Endothelial cell of umbilical vein (primary cell): ENCODE results near the gene SOD3.

Experiments used
- CTCF ChIP-seq, 2 donors: IDR thresholded peaks; 1 replicate in 1 of 2; 2 replicates in 1 of 2; pipeline ENCODE4 v1.5.1; 2011; ENCODE audit warnings: low read length in 2 of 2, mild to moderate bottlenecking in 2 of 2, moderate library complexity in 2 of 2, control low read depth in 1 of 2, inconsistent platforms in 1 of 2, low read depth in 1 of 2; ENCODE audit not compliant: insufficient read depth in 1 of 2; ENCODE audit errors: extremely low read depth in 1 of 2
- EZH2 ChIP-seq: IDR thresholded peaks from 2 replicates; pipeline ENCODE4 v1.6.1; 2012; ENCODE audit warnings: borderline replicate concordance, low read depth, mild to moderate bottlenecking, moderate library complexity, low read length, inconsistent platforms; ENCODE audit not compliant: severe bottlenecking
- FOS ChIP-seq: IDR thresholded peaks from 2 replicates; pipeline ENCODE4 v1.6.1; 2011; ENCODE audit warnings: mild to moderate bottlenecking, low read length, moderate library complexity, borderline replicate concordance; ENCODE audit not compliant: insufficient read depth
- GATA2 ChIP-seq: IDR thresholded peaks from 2 replicates; pipeline ENCODE4 v1.7.0; 2011; ENCODE audit warnings: low read depth, mild to moderate bottlenecking, moderate library complexity, mixed read lengths, low read length; ENCODE audit not compliant: insufficient read length, insufficient read depth
- JUN ChIP-seq: IDR thresholded peaks from 2 replicates; pipeline ENCODE4 v1.6.1; 2011; ENCODE audit warnings: borderline replicate concordance, low read depth; ENCODE audit not compliant: insufficient read length, insufficient read depth
- MYC ChIP-seq: IDR thresholded peaks from one replicate; pipeline ENCODE4 v1.6.1; 2011; ENCODE audit warnings: mild to moderate bottlenecking, low read depth, low read length
- POLR2A ChIP-seq: IDR thresholded peaks from 2 replicates; pipeline ENCODE4 v1.6.1; 2012; ENCODE audit warnings: low read depth, mild to moderate bottlenecking, control low read depth, low read length
- POLR2AphosphoS5 ChIP-seq: IDR thresholded peaks from 2 replicates; pipeline ENCODE4 v1.6.1; 2012; ENCODE audit warnings: low read depth, mild to moderate bottlenecking, control low read depth, low read length, moderate library complexity; ENCODE audit not compliant: insufficient read depth

DNA sequence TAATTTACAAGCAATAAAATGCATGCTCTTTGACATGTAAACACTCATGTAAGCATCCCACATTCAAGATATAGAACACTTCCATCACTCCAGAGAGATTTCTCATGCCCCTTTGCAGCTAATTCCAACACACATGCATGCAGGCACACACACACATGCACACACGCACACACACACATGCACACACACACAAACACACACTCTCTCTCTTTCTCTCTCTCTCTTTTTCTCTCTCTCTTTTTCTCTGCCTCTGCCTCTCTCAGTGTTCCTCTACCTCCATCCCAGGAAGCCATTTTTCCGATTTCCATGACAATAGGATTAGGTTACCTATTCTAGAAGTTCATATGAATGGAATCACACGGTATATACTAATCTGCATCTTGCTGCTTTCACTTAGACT is 11.9 kb upstream of the SOD3 start:
- TF ChIP-seq POLR2A: no peak
- no peak for TF ChIP-seq CTCF (IDR thresholded peaks at IDR 0.05; ENCODE audit: extremely low read depth in 1 of 2, insufficient read depth in 1 of 2, low read depth in 1 of 2, low read length in 2 of 2)
- TF ChIP-seq MYC: no peak
- TF ChIP-seq EZH2: no peak
- TF ChIP-seq POLR2AphosphoS5: no peak
- no peak for TF ChIP-seq FOS
- TF ChIP-seq JUN: no peak
- TF ChIP-seq GATA2: no peak
